DMS53 treated with DMSO at 0.1 percent for 48 hours (cell line): ENCODE measurements around the gene TEX19.

ENCODE experiments used
- DNase-seq: peaks from one replicate; lab custom pipeline; 2025; ENCODE audit not compliant: unreplicated experiment; lab: John Stamatoyannopoulos, UW

The TEX19 gene

GRCh38 chr17:82358465-82359350, at the start of gene TEX19:
Gene TEX19, plus strand, starts transcription at chr17:82359247. Its CDS starts 2,904 bp downstream, at chr17:82362151.
- DNase-seq, result no peak

- no peak for DNase-seq
Observed at GRCh38 chr17:82309656-82310570, 49.1 kb upstream of the TEX19 start.

- no peak for DNase-seq
Observed at GRCh38 chr17:82310877-82311276, 48.2 kb upstream of the TEX19 start.

- DNase-seq, result no peak
Observed at GRCh38 chr17:82311971-82312370, 47.1 kb upstream of the TEX19 start.

- no peak for DNase-seq
Observed at GRCh38 chr17:82313195-82314011, 45.6 kb upstream of the TEX19 start.

GRCh38 chr17:82314012-82314726, 44.9 kb upstream of the TEX19 start:
- no peak for DNase-seq

- DNase-seq, result no peak
Observed at GRCh38 chr17:82314727-82315605, 44.1 kb upstream of the TEX19 start.

GRCh38 chr17:82315703-82316358, 43.2 kb upstream of the TEX19 start:
- DNase-seq, result no peak

GRCh38 chr17:82316651-82317393, 42.2 kb upstream of the TEX19 start:
- no peak for DNase-seq

GRCh38 chr17:82317394-82318168, 41.5 kb upstream of the TEX19 start, which contains the start of gene CD7:
Gene CD7, minus strand, starts transcription at chr17:82317608. Its CDS starts 113 bp downstream, at chr17:82317495.
- no peak for DNase-seq

GRCh38 chr17:82318169-82318498, 40.9 kb upstream of the TEX19 start:
- DNase-seq, result no peak

- no peak for DNase-seq
Observed at GRCh38 chr17:82318772-82319606, 40.1 kb upstream of the TEX19 start.

GRCh38 chr17:82319619-82320062, 39.4 kb upstream of the TEX19 start:
- no peak for DNase-seq

GRCh38 chr17:82320140-82320840, 38.8 kb upstream of the TEX19 start:
- DNase-seq, result peak; percentile 21

- no peak for DNase-seq
Observed at GRCh38 chr17:82320956-82321927, 37.8 kb upstream of the TEX19 start.
